DMS53 treated with DMSO at 0.1 percent for 48 hours (cell line): ENCODE data around the gene ZNF451.

Source experiments
- DNase-seq: peaks from one replicate; lab custom pipeline; 2025; ENCODE audit not compliant: unreplicated experiment; lab: John Stamatoyannopoulos, UW

Gene ZNF451

GRCh38 chr6:57198926-57199636 lies 109.1 kb downstream of the ZNF451 start:
- peak; percentile 3 for DNase-seq

- no peak for DNase-seq
Measured at GRCh38 chr6:57201718-57202117, 111.7 kb downstream of the ZNF451 start.

- no peak for DNase-seq
Measured at GRCh38 chr6:57205550-57206328, 115.8 kb downstream of the ZNF451 start.

- DNase-seq, result no peak
Measured at GRCh38 chr6:57207141-57207540, 117.2 kb downstream of the ZNF451 start.

- DNase-seq, result no peak
Measured at GRCh38 chr6:57207872-57208271, 117.9 kb downstream of the ZNF451 start.

- no peak for DNase-seq
Measured at GRCh38 chr6:57209030-57209429, 119.0 kb downstream of the ZNF451 start.

GRCh38 chr6:57210060-57210459 lies 120.1 kb downstream of the ZNF451 start:
- no peak for DNase-seq

GRCh38 chr6:57215260-57215659 lies 125.3 kb downstream of the ZNF451 start:
- no peak for DNase-seq

GRCh38 chr6:57216235-57217101 lies 126.5 kb downstream of the ZNF451 start:
- DNase-seq, result no peak

- no peak for DNase-seq
Measured at GRCh38 chr6:57217270-57217669, 127.3 kb downstream of the ZNF451 start.
